ENCODE data around the gene FOXJ1.

The FOXJ1 gene

GRCh38 chr17:76104896-76105231, 36.2 kb downstream of the FOXJ1 start:
- ChIA-PET POLR2A (no interaction called here), CTCF (interaction anchor here (0.7 to 2.9 kb wide), 7 partner anchors 15 to 304 kb away, joined by 3 to 22 read pairs (median 3); no protein-coding TSS in a partner anchor)
- TF ChIP-seq CTCF (IDR thresholded peaks at IDR 0.05; ENCODE audit: insufficient read depth, low read length, missing control alignments) = no peak
- H3K4me3 ChIP-seq (ENCODE audit: low read depth, low read length) = no peak overlapping the region
- DNase-seq (ENCODE audit: low read depth, low spot score) = no peak

GRCh38 chr17:76104140-76104895, 36.7 kb downstream of the FOXJ1 start:
- POLR2A ChIA-PET = no interaction called here

GRCh38 chr17:76103274-76104139, 37.5 kb downstream of the FOXJ1 start, which contains the start of gene EXOC7:
Gene EXOC7 (minus strand): TSS chr17:76103787. CDS start chr17:76103692, 95 bp downstream.
- CTCF ChIA-PET = interaction anchor here (0.7 to 2.9 kb wide), 13 partner anchors 9 to 199 kb away, joined by 3 to 23 read pairs (median 4); no protein-coding TSS in a partner anchor
- peak; percentile 10 for TF ChIP-seq CTCF (IDR thresholded peaks at IDR 0.05; ENCODE audit: insufficient read depth, low read length, missing control alignments)
- peak within 1 kb of the TSS; percentile 92 for H3K4me3 ChIP-seq (ENCODE audit: low read depth, low read length)
- DNase-seq (ENCODE audit: low read depth, low spot score) = peak; percentile 16
- POLR2A ChIA-PET = interaction anchor here (1.0 to 1.4 kb wide), 2 partner anchors 9 to 23 kb away, joined by 4 read pairs; no protein-coding TSS in a partner anchor

More at GRCh38 chr17:76104140-76104895, 36.7 kb downstream of the FOXJ1 start:
- CTCF ChIA-PET = interaction anchor here (0.7 to 2.9 kb wide), 13 partner anchors 8 to 305 kb away, joined by 3 to 23 read pairs (median 4); no protein-coding TSS in a partner anchor
- peak overlapping the region; percentile 92 for H3K4me3 ChIP-seq (ENCODE audit: low read depth, low read length)
- TF ChIP-seq CTCF (IDR thresholded peaks at IDR 0.05; ENCODE audit: insufficient read depth, low read length, missing control alignments) = no peak
- DNase-seq (ENCODE audit: low read depth, low spot score) = no peak

- ChIA-PET CTCF (interaction anchor here (0.7 to 2.9 kb wide), 9 partner anchors 17 to 200 kb away, joined by 3 to 23 read pairs (median 10); no protein-coding TSS in a partner anchor), POLR2A (interaction anchor here (1.0 to 1.4 kb wide), 2 partner anchors 8 to 22 kb away, joined by 4 read pairs; no protein-coding TSS in a partner anchor)
- peak overlapping the region; percentile 92 for H3K4me3 ChIP-seq (ENCODE audit: low read depth, low read length)
- no peak for DNase-seq (ENCODE audit: low read depth, low spot score)
- TF ChIP-seq CTCF (IDR thresholded peaks at IDR 0.05; ENCODE audit: insufficient read depth, low read length, missing control alignments) = no peak
Measured at GRCh38 chr17:76102944-76103273, 38.1 kb downstream of the FOXJ1 start.

- POLR2A ChIA-PET = no interaction called here
- no peak for DNase-seq (ENCODE audit: low read depth, low spot score)
- no peak for TF ChIP-seq CTCF (IDR thresholded peaks at IDR 0.05; ENCODE audit: insufficient read depth, low read length, missing control alignments)
- no peak overlapping the region for H3K4me3 ChIP-seq (ENCODE audit: low read depth, low read length)
- CTCF ChIA-PET = no interaction called here
Measured at GRCh38 chr17:76097716-76098295, 43.2 kb downstream of the FOXJ1 start.
